Measurements from ENCODE around the gene MOSMO.

MOSMO gene

GRCh38 chr16:22063888-22064467 is 56.1 kb downstream of the MOSMO start:
- TF ChIP-seq, protein P1, sequence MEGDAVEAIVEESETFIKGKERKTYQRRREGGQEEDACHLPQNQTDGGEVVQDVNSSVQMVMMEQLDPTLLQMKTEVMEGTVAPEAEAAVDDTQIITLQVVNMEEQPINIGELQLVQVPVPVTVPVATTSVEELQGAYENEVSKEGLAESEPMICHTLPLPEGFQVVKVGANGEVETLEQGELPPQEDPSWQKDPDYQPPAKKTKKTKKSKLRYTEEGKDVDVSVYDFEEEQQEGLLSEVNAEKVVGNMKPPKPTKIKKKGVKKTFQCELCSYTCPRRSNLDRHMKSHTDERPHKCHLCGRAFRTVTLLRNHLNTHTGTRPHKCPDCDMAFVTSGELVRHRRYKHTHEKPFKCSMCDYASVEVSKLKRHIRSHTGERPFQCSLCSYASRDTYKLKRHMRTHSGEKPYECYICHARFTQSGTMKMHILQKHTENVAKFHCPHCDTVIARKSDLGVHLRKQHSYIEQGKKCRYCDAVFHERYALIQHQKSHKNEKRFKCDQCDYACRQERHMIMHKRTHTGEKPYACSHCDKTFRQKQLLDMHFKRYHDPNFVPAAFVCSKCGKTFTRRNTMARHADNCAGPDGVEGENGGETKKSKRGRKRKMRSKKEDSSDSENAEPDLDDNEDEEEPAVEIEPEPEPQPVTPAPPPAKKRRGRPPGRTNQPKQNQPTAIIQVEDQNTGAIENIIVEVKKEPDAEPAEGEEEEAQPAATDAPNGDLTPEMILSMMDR (IDR thresholded peaks at IDR 0.05; ENCODE audit: low read depth, low read length): no peak
- no peak overlapping the region for H3K4me3 ChIP-seq (ENCODE audit: low read depth, low read length)

DNA sequence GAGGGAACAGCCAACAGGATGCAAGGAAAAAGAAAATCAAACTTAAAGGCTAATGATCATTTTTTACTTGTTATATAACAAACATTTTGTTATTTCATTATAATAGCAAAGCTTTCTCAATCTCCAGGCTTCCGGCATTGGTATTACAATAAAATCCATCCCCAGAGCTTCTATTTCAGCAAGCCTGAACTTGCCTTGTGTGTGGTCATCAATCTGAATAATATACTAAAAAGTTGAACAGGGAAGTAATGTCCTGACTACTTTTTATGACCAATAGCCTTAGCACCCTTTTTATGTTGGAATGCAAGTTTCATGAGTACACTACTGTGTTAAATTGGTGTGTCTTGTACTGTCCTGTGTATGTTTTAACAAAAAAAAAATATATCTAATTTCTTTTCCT is 57.3 kb downstream of the MOSMO start:
- no peak overlapping the region for H3K4me3 ChIP-seq (ENCODE audit: low read depth, low read length)
- TF ChIP-seq, protein P1 (IDR thresholded peaks at IDR 0.05; ENCODE audit: low read depth, low read length): no peak

DNA sequence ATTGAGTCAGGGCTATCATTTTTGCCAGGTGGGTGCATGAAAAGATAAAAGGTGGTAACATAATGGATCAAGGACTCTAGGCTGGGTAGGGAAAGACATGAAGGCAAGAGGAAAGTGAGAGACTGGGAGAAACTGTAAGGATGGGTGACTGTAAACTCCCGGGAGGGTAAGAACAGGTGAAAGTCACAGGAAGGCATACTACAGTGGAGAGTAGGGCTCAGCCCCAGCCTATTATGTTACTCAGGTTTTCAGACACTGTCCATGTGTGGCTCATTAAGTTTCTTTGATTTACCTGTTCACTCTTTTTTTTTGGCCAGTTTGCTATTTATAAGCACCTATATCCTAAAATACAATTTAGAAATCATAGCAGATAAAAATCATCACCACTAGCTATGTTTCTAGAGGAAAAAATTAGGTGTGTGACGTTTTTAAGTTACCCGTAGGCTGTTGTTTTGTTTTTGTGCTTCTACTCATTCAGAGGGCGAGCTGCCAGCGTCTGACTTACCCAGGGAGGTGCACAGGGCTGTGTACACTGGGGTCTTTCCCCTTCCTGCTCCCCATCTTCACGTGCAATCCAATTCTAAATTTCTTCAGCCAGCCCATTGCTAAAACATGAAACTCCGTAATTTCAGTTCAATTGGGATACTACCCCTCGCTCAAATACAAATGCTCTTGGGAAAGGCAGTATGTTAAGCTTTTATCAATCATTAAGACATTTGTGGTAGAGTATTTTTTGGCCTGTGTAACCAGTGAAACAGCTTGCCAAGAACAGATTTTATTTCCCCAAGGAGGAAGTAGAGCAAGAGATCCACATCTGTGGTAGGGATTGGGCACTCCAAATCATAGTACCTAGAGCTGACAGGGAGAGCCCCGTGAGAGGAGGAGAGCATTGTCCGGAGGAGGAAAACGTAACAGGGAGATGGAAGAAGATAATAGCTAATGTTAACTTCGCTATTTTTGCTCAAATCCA is 62.7 kb downstream of the MOSMO start:
- H3K4me3 ChIP-seq (ENCODE audit: low read depth, low read length): no peak overlapping the region
- TF ChIP-seq, protein P1 (IDR thresholded peaks at IDR 0.05; ENCODE audit: low read depth, low read length): no peak

GRCh38 chr16:22071331-22071910 is 63.5 kb downstream of the MOSMO start:
- TF ChIP-seq, protein P1 (IDR thresholded peaks at IDR 0.05; ENCODE audit: low read depth, low read length): no peak
- no peak overlapping the region for H3K4me3 ChIP-seq (ENCODE audit: low read depth, low read length)

DNA sequence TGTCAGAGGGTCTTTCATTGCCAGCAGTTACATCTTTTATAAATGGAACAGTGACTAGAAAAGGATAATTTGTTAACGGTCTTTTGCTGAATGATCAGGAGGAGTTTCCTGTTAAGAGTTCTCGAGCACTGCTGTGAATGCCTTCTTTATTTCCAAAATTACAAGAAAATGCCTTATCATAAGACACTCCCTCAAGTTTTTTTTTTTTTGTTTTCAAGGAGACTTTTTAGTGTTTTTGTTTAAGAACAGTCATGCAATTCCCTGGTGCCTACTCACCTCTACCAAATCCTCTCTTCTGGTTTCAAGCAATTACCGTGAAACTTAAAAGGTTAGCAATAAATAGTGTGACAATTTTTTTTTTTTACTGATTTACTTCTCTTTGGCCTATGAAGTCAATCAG is 65.4 kb downstream of the MOSMO start:
- TF ChIP-seq, protein P1 (IDR thresholded peaks at IDR 0.05; ENCODE audit: low read depth, low read length): no peak
- no peak overlapping the region for H3K4me3 ChIP-seq (ENCODE audit: low read depth, low read length)

GRCh38 chr16:22075043-22075757 is 67.3 kb downstream of the MOSMO start:
- TF ChIP-seq, protein P1 (IDR thresholded peaks at IDR 0.05; ENCODE audit: low read depth, low read length): no peak
- H3K4me3 ChIP-seq (ENCODE audit: low read depth, low read length): no peak overlapping the region
